HepG2 (cell line): Measurements from ENCODE around the gene SPRED2. TPM values are rescaled to one million over a fixed set of nuclear protein-coding genes. Genes with fewer than 3 reads are reported as not detected.

ENCODE experiments used
- GFI1 ChIP-seq: sonication (generic); formaldehyde crosslinking; IDR thresholded peaks from 2 replicates; pipeline ENCODE4 v1.5.0; 2020; ENCODE audit warnings: missing genetic modification reagents, mild to moderate bottlenecking, borderline replicate concordance
- GPN1 ChIP-seq: sonication (generic); formaldehyde crosslinking; IDR thresholded peaks from 2 replicates; pipeline ENCODE4 v1.5.1; 2020; ENCODE audit warnings: missing genetic modification reagents, borderline replicate concordance
- HOXD1 ChIP-seq: sonication (generic); formaldehyde crosslinking; IDR thresholded peaks from 2 replicates; pipeline ENCODE4 v1.5.0; 2020; ENCODE audit warnings: missing genetic modification reagents
- KAT2B ChIP-seq: fragments of 150-350 bp; IDR thresholded peaks from 2 replicates; pipeline ENCODE4 v1.6.1; 2014; ENCODE audit warnings: low read depth, low read length, borderline replicate concordance
- KDM3A ChIP-seq: IDR thresholded peaks from 2 replicates; pipeline ENCODE4 v1.6.1; 2018; ENCODE audit warnings: low read depth, missing compliant biosample characterization
- MIER2 ChIP-seq: IDR thresholded peaks from 2 replicates; pipeline ENCODE4 v1.6.1; 2016; ENCODE audit warnings: missing biosample characterization, missing genetic modification reagents
- SKI ChIP-seq: fragments of 450-650 bp; IDR thresholded peaks from one replicate; pipeline ENCODE4 v1.6.1; 2018; ENCODE audit warnings: mild to moderate bottlenecking; ENCODE audit not compliant: partially characterized antibody
- THAP11 ChIP-seq: IDR thresholded peaks from 2 replicates; pipeline ENCODE4 v1.6.1; 2016; ENCODE audit warnings: missing biosample characterization, missing genetic modification reagents
- ZNF589 ChIP-seq: sonication (generic); formaldehyde crosslinking; conservative IDR thresholded peaks from 2 replicates; pipeline ENCODE4 v1.8.0; 2022; ENCODE audit warnings: mild to moderate bottlenecking, moderate library complexity, missing genetic modification reagents
- ZNF619 ChIP-seq: sonication (generic); formaldehyde crosslinking; IDR thresholded peaks from 2 replicates; pipeline ENCODE4 v1.4.0; 2020; ENCODE audit warnings: mild to moderate bottlenecking, missing genetic modification reagents
- ZNF883 ChIP-seq: sonication (generic); formaldehyde crosslinking; IDR thresholded peaks from 2 replicates; pipeline ENCODE4 v1.5.1; 2020; ENCODE audit warnings: mild to moderate bottlenecking, missing genetic modification reagents; ENCODE audit errors: not compliant biosample characterization
- polyA plus RNA-seq, 8 experiments: library from polyadenylated mRNA; depleted of rRNA in 3 of 8; stranded (reverse) in 7 of 8; unstranded in 1 of 8; fragments of >200 nt; fragmentation: Illumina TruSeq in 4 of 8; extraction: Trizol in 4 of 8; gene quantifications; 2 replicates each; pipeline versions ENCODE4 v1.2.1 to v1.2.3, GENCODE V29; 2011 to 2016; ENCODE audit warnings: low read depth in 4 of 8, missing spikeins in 1 of 8, mixed read lengths in 1 of 8; ENCODE audit not compliant: insufficient read depth in 1 of 8
- total RNA-seq, 5 experiments: library from RNA; depleted of rRNA; stranded (reverse); fragments of >200 nt; fragmentation: Illumina TruSeq; extraction: Trizol; gene quantifications; 2 replicates each; pipeline ENCODE4 v1.2.3, GENCODE V29; 2016; ENCODE audit warnings: low read depth in 1 of 5
- TF ChIP-seq, protein P1 (sequence below): sonication (generic); formaldehyde crosslinking; IDR thresholded peaks from 2 replicates; pipeline ENCODE4 v1.4.0; 2020; ENCODE audit warnings: missing genetic modification reagents
- TF ChIP-seq, protein P2 (sequence below): sonication (generic); formaldehyde crosslinking; IDR thresholded peaks from 2 replicates; pipeline ENCODE4 v1.4.0; 2020; ENCODE audit warnings: missing genetic modification reagents
- TF ChIP-seq, protein P3 (sequence below): sonication (generic); formaldehyde crosslinking; IDR thresholded peaks from 2 replicates; pipeline ENCODE4 v1.4.0; 2020; ENCODE audit warnings: missing genetic modification reagents, borderline replicate concordance
- TF ChIP-seq, protein P4 (sequence below): sonication (generic); formaldehyde crosslinking; IDR thresholded peaks from 2 replicates; pipeline ENCODE4 v1.4.0; 2020; ENCODE audit warnings: missing genetic modification reagents
- TF ChIP-seq, protein P5 (sequence below): sonication (generic); formaldehyde crosslinking; IDR thresholded peaks from 2 replicates; pipeline ENCODE4 v1.4.0; 2020; ENCODE audit warnings: missing genetic modification reagents, borderline replicate concordance

SPRED2 gene
- total and polyA plus RNA-seq, 2 of the 13 experiments (the other 11 are each of a cell fraction or from before 2014, with no cell fraction given) = 13.0 to 37.0 TPM

DNA sequence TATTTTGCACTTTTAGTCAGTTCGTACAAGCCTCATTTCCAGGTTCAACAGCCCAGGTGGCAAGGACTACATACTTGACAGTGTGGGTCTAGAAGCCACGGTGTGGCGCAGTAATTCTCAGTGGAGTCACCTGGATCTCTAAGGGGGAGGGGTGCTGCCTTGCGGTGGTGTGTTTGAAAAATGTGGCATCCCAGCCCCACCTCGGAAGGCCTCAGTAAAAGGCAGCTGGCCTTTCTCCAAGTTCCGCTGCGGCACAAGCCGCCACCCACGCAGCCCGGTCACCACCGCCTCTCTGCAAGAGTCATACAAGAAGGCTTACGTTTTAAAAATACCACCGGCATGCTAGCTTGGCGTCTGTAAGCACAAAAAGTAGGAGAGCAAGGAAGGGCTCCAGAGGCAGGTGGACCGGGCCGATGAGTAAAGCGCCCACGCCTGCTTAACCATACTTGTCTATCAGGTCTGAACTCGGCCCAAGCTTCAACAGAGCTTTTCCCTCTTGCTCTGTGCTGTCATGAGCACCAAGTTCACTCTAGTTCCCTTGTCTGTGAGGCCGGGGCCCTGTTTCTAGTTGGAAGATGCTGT lies 49.5 kb downstream of the SPRED2 start (continued):
- TF ChIP-seq ZNF883 (CRISPR knock-in tag) (no peak), KDM3A (peak; percentile 74; the same call in 1 of the 2 replicates), MIER2 (CRISPR knock-in tag) (peak; percentile 65), GFI1 (CRISPR knock-in tag) (0 out of 2 replicates have a peak, but pooled peaks have one; percentile 44), HOXD1 (no peak), THAP11 (peak; percentile 40; the same call in 1 of the 2 replicates), ZNF619 (CRISPR knock-in tag) (peak; percentile 44; the same call in 1 of the 2 replicates), KAT2B (no peak), ZNF589 (CRISPR knock-in tag) (no peak), GPN1 (CRISPR knock-in tag) (no peak), SKI (no peak)
- TF ChIP-seq, protein P1, sequence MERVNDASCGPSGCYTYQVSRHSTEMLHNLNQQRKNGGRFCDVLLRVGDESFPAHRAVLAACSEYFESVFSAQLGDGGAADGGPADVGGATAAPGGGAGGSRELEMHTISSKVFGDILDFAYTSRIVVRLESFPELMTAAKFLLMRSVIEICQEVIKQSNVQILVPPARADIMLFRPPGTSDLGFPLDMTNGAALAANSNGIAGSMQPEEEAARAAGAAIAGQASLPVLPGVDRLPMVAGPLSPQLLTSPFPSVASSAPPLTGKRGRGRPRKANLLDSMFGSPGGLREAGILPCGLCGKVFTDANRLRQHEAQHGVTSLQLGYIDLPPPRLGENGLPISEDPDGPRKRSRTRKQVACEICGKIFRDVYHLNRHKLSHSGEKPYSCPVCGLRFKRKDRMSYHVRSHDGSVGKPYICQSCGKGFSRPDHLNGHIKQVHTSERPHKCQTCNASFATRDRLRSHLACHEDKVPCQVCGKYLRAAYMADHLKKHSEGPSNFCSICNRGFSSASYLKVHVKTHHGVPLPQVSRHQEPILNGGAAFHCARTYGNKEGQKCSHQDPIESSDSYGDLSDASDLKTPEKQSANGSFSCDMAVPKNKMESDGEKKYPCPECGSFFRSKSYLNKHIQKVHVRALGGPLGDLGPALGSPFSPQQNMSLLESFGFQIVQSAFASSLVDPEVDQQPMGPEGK (CRISPR knock-in tag) = peak; percentile 93
- TF ChIP-seq, protein P2, sequence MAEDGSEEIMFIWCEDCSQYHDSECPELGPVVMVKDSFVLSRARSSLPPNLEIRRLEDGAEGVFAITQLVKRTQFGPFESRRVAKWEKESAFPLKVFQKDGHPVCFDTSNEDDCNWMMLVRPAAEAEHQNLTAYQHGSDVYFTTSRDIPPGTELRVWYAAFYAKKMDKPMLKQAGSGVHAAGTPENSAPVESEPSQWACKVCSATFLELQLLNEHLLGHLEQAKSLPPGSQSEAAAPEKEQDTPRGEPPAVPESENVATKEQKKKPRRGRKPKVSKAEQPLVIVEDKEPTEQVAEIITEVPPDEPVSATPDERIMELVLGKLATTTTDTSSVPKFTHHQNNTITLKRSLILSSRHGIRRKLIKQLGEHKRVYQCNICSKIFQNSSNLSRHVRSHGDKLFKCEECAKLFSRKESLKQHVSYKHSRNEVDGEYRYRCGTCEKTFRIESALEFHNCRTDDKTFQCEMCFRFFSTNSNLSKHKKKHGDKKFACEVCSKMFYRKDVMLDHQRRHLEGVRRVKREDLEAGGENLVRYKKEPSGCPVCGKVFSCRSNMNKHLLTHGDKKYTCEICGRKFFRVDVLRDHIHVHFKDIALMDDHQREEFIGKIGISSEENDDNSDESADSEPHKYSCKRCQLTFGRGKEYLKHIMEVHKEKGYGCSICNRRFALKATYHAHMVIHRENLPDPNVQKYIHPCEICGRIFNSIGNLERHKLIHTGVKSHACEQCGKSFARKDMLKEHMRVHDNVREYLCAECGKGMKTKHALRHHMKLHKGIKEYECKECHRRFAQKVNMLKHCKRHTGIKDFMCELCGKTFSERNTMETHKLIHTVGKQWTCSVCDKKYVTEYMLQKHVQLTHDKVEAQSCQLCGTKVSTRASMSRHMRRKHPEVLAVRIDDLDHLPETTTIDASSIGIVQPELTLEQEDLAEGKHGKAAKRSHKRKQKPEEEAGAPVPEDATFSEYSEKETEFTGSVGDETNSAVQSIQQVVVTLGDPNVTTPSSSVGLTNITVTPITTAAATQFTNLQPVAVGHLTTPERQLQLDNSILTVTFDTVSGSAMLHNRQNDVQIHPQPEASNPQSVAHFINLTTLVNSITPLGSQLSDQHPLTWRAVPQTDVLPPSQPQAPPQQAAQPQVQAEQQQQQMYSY (CRISPR knock-in tag) = 0 out of 2 replicates have a peak, but pooled peaks have one; percentile 45
- TF ChIP-seq, protein P3, sequence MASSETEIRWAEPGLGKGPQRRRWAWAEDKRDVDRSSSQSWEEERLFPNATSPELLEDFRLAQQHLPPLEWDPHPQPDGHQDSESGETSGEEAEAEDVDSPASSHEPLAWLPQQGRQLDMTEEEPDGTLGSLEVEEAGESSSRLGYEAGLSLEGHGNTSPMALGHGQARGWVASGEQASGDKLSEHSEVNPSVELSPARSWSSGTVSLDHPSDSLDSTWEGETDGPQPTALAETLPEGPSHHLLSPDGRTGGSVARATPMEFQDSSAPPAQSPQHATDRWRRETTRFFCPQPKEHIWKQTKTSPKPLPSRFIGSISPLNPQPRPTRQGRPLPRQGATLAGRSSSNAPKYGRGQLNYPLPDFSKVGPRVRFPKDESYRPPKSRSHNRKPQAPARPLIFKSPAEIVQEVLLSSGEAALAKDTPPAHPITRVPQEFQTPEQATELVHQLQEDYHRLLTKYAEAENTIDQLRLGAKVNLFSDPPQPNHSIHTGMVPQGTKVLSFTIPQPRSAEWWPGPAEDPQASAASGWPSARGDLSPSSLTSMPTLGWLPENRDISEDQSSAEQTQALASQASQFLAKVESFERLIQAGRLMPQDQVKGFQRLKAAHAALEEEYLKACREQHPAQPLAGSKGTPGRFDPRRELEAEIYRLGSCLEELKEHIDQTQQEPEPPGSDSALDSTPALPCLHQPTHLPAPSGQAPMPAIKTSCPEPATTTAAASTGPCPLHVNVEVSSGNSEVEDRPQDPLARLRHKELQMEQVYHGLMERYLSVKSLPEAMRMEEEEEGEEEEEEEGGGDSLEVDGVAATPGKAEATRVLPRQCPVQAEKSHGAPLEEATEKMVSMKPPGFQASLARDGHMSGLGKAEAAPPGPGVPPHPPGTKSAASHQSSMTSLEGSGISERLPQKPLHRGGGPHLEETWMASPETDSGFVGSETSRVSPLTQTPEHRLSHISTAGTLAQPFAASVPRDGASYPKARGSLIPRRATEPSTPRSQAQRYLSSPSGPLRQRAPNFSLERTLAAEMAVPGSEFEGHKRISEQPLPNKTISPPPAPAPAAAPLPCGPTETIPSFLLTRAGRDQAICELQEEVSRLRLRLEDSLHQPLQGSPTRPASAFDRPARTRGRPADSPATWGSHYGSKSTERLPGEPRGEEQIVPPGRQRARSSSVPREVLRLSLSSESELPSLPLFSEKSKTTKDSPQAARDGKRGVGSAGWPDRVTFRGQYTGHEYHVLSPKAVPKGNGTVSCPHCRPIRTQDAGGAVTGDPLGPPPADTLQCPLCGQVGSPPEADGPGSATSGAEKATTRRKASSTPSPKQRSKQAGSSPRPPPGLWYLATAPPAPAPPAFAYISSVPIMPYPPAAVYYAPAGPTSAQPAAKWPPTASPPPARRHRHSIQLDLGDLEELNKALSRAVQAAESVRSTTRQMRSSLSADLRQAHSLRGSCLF = no peak
- TF ChIP-seq, protein P4, sequence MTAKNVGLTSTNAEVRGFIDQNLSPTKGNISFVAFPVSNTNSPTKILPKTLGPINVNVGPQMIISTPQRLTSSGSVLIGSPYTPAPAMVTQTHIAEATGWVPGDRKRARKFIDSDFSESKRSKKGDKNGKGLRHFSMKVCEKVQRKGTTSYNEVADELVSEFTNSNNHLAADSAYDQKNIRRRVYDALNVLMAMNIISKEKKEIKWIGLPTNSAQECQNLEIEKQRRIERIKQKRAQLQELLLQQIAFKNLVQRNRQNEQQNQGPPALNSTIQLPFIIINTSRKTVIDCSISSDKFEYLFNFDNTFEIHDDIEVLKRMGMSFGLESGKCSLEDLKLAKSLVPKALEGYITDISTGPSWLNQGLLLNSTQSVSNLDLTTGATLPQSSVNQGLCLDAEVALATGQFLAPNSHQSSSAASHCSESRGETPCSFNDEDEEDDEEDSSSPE (CRISPR knock-in tag) = no peak
- TF ChIP-seq, protein P5, sequence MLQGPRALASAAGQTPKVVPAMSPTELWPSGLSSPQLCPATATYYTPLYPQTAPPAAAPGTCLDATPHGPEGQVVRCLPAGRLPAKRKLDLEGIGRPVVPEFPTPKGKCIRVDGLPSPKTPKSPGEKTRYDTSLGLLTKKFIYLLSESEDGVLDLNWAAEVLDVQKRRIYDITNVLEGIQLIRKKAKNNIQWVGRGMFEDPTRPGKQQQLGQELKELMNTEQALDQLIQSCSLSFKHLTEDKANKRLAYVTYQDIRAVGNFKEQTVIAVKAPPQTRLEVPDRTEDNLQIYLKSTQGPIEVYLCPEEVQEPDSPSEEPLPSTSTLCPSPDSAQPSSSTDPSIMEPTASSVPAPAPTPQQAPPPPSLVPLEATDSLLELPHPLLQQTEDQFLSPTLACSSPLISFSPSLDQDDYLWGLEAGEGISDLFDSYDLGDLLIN (CRISPR knock-in tag) = no peak
